Vagina (tissue), 2 donors: ENCODE data around the gene TMEM44. TPM values are rescaled to one million over a fixed set of nuclear protein-coding genes. Genes with fewer than 3 reads are reported as not detected.

Experiments used
- DNase-seq, 2 donors: peaks; one replicate each; pipeline ENCODE4 v3.0.0-alpha.2; 2017; ENCODE audit errors: extremely low spot score in 2 of 2
- H3K27ac ChIP-seq: fragments of 200-600 bp; sonication (generic); one replicate; pipeline ENCODE4 v1.5.1; 2019
- H3K27me3 ChIP-seq: fragments of 200-600 bp; sonication (generic); one replicate; pipeline ENCODE4 v1.5.1; 2019
- H3K36me3 ChIP-seq, 2 donors: fragments of 200-600 bp; sonication (generic); one replicate each; pipeline ENCODE4 v1.5.1; 2017 to 2019
- H3K4me1 ChIP-seq: fragments of 200-600 bp; sonication (generic); one replicate; pipeline ENCODE4 v1.5.1; 2019
- H3K4me3 ChIP-seq, 2 donors: fragments of 200-600 bp; sonication (generic); 1 replicate in 1 of 2; 2 replicates in 1 of 2; pipeline ENCODE4 v1.5.1; 2016 to 2019
- H3K9me3 ChIP-seq: fragments of 200-600 bp; sonication (generic); one replicate; pipeline ENCODE4 v1.5.1; 2019
- POLR2A ChIP-seq, 2 donors: fragments of 450-650 bp; IDR thresholded peaks; one replicate each; pipeline ENCODE4 v1.6.1; 2017; ENCODE audit warnings: antibody characterized with exemption in 2 of 2, mild to moderate bottlenecking in 2 of 2, moderate library complexity in 2 of 2
- POLR2AphosphoS5 ChIP-seq, 2 donors: sonication (generic); formaldehyde crosslinking; IDR thresholded peaks; one replicate each; pipeline ENCODE4 v1.9.0; 2017; ENCODE audit warnings: antibody characterized with exemption in 2 of 2, mild to moderate bottlenecking in 2 of 2, low read depth in 1 of 2; ENCODE audit not compliant: insufficient read depth in 1 of 2
- intact Hi-C: fragments of 100-400 bp; cut with DNase I; formaldehyde crosslinking; loops from one replicate; pipeline ENCODE4 v1.15.1; 2023
- total RNA-seq: library from RNA; depleted of rRNA; stranded (reverse); fragments of >200 nt; gene quantifications from one replicate; pipeline ENCODE4 v1.2.3, GENCODE V29; 2016
- TF ChIP-seq, protein P1 (sequence below), 3 experiments: fragments of 450-650 bp in 2 of 3; fragments of 200-600 bp in 1 of 3; sonication (generic) in 1 of 3; IDR thresholded peaks; one replicate each; pipeline ENCODE4 v1.5.1; 2017 to 2019; ENCODE audit warnings: antibody characterized with exemption in 3 of 3, mild to moderate bottlenecking in 2 of 3, moderate library complexity in 2 of 3

TMEM44 gene
- total RNA-seq, 1 donor from 2014 or later: 11.0 TPM

DNA sequence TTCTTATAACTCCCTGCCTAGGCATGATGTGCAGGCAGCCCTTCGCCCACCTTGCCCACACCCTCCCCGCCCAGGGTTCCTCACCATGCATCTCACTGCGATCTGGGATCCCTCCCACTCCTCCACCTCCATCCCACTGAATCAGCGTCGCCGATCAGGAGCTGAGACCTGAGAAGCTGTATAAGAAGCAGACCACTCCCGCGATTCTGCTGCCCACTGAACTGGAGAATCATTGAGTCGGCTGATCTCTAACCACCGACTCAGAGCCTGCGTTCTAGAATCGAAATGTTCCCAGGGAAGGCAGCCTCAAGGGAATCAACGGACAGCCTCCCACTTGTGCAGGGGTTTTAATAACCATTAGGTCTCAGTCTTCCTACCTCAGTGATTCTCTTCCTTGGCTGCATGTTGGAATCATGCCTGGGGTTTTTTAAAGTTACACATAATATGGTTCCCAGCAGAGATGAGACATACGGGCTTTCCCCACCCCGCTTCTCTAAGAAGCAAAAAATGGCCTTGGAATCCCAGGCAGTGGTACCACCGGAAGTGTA is 60.2 kb downstream of the TMEM44 start:
- no peak for DNase-seq
- H3K27me3 ChIP-seq: no peaks in the 10 kb centered on the region
- H3K27ac ChIP-seq: peak overlapping the region; percentile 78
- intact Hi-C loops: no loop called here
- no peaks in the 10 kb centered on the region for H3K9me3 ChIP-seq
- TF ChIP-seq POLR2A (IDR thresholded peaks at IDR 0.05) (no peak), POLR2AphosphoS5 (IDR thresholded peaks at IDR 0.05; ENCODE audit: insufficient read depth in 1 of 2, low read depth in 1 of 2) (no peak)
- TF ChIP-seq, protein P1, sequence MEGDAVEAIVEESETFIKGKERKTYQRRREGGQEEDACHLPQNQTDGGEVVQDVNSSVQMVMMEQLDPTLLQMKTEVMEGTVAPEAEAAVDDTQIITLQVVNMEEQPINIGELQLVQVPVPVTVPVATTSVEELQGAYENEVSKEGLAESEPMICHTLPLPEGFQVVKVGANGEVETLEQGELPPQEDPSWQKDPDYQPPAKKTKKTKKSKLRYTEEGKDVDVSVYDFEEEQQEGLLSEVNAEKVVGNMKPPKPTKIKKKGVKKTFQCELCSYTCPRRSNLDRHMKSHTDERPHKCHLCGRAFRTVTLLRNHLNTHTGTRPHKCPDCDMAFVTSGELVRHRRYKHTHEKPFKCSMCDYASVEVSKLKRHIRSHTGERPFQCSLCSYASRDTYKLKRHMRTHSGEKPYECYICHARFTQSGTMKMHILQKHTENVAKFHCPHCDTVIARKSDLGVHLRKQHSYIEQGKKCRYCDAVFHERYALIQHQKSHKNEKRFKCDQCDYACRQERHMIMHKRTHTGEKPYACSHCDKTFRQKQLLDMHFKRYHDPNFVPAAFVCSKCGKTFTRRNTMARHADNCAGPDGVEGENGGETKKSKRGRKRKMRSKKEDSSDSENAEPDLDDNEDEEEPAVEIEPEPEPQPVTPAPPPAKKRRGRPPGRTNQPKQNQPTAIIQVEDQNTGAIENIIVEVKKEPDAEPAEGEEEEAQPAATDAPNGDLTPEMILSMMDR (IDR thresholded peaks at IDR 0.05): no peak
- H3K4me1 ChIP-seq: peaks cover 31% of the 10 kb centered on the region
- no peaks in the 10 kb centered on the region for H3K36me3 ChIP-seq
- no peak overlapping the region for H3K4me3 ChIP-seq

DNA sequence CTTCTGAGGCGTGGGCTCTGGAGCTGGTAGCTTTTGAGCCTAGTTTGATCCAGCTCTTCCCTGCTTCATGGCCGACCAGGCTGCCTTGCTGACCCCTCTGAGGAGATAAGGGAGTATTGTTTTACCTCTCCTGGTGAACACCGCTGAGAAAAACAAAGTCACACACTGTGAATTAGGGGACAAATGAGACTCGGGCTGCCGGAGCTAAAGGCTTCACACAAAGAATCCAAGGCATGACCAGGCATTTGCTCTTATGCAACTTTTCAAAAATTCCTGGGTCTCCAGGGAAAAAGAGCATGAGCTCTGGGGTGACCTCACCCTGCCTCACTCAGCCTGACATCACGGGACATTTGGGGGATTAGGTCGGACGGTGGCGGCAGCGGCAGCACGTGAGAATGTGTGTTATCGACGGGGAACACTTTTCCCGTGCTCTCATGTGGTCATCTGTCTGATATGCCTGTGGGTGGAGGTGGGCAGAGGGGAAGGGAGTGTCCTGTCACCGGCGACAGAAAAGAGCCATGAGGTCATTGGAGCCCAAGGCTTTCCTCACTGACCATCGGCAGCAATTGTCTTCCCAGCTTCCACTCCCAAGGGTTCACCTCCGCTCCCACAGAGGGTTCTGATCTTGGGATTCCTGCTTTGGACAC is 61.0 kb downstream of the TMEM44 start:
- intact Hi-C loops: no loop called here
- peaks cover 31% of the 10 kb centered on the region for H3K4me1 ChIP-seq
- H3K9me3 ChIP-seq: no peaks in the 10 kb centered on the region
- no peak overlapping the region for H3K4me3 ChIP-seq
- TF ChIP-seq POLR2AphosphoS5 (IDR thresholded peaks at IDR 0.05; ENCODE audit: insufficient read depth in 1 of 2, low read depth in 1 of 2) (peak; percentile 26 to 81), POLR2A (IDR thresholded peaks at IDR 0.05) (no peak)
- peak overlapping the region; percentile 78 for H3K27ac ChIP-seq
- H3K27me3 ChIP-seq: no peaks in the 10 kb centered on the region
- no peaks in the 10 kb centered on the region for H3K36me3 ChIP-seq
- DNase-seq: no peak

DNA sequence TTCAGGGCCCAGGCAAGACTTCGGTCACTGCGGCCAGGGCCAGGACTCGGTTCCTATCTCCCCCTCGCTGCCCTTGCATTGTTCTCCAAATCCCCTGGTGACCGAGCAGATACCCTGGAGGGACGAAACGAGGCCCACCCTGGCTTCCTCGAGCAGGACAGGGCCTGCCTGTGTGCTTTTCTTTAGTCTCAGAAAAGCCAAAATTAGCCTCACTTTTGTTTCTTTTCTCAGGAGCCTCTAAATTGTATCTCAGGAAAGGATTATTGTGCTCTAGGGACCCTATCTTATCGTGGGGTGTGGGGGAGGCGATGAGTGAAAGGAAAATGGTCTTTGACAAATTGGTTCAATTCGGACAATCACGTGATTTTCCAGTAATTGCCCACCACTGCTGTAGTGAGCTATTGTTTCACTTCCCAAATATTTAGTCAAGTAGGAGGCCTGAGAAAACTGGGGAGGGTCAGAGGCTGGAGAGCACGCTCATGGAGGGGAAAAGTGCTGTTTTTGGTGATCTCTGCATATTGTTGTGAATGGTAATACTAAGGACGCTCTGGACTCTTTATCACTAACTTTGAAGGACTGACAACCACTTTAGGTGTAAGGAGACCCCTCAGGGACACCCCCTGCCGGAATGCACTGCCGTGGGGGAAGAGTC is 61.6 kb downstream of the TMEM44 start:
- no peak for DNase-seq
- peaks cover 31% of the 10 kb centered on the region for H3K4me1 ChIP-seq
- H3K4me3 ChIP-seq: no peak overlapping the region
- H3K27ac ChIP-seq: peak overlapping the region; percentile 78
- intact Hi-C loops: no loop called here
- H3K9me3 ChIP-seq: no peaks in the 10 kb centered on the region
- no peaks in the 10 kb centered on the region for H3K36me3 ChIP-seq
- H3K27me3 ChIP-seq: no peaks in the 10 kb centered on the region
- TF ChIP-seq POLR2AphosphoS5 (IDR thresholded peaks at IDR 0.05; ENCODE audit: insufficient read depth in 1 of 2, low read depth in 1 of 2) (no peak), POLR2A (IDR thresholded peaks at IDR 0.05) (no peak)
- TF ChIP-seq, protein P1 (IDR thresholded peaks at IDR 0.05): no peak

GRCh38 chr3:194570898-194571297 is 62.3 kb downstream of the TMEM44 start:
- H3K36me3 ChIP-seq: no peaks in the 10 kb centered on the region
- H3K4me1 ChIP-seq: peaks cover 29% of the 10 kb centered on the region
- no peak overlapping the region for H3K27ac ChIP-seq
- intact Hi-C loops: no loop called here
- H3K27me3 ChIP-seq: no peaks in the 10 kb centered on the region
- TF ChIP-seq, protein P1 (IDR thresholded peaks at IDR 0.05): no peak
- TF ChIP-seq POLR2A (IDR thresholded peaks at IDR 0.05) (no peak), POLR2AphosphoS5 (IDR thresholded peaks at IDR 0.05; ENCODE audit: insufficient read depth in 1 of 2, low read depth in 1 of 2) (no peak)
- no peaks in the 10 kb centered on the region for H3K9me3 ChIP-seq
- DNase-seq: no peak
- no peak overlapping the region for H3K4me3 ChIP-seq

DNA sequence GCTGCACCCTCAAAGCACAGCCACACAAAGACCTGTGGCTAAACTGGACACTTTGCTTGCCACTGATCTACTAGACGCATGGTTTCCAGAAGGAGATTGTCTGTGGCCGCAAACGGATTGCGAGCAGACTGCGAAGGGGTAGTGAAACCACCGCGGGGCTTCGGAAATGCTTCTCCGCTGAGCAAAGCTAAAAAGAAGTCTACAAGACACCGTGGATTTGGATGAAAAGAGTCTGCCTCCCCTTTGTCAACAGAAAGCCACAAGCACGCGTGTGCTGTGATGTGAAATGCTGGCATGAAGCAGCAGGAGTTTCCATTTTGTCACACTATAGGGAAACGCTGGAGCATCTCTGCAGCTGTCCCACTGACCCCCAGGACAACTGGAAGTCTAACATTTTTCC is 63.0 kb downstream of the TMEM44 start:
- Histone ChIP-seq H3K27me3 (no peaks in the 10 kb centered on the region), H3K4me3 (no peak overlapping the region), H3K4me1 (peaks cover 23% of the 10 kb centered on the region), H3K9me3 (no peaks in the 10 kb centered on the region), H3K36me3 (no peaks in the 10 kb centered on the region), H3K27ac (no peak overlapping the region)
- intact Hi-C loops: no loop called here
- TF ChIP-seq POLR2AphosphoS5 (IDR thresholded peaks at IDR 0.05; ENCODE audit: insufficient read depth in 1 of 2, low read depth in 1 of 2) (no peak), POLR2A (IDR thresholded peaks at IDR 0.05) (no peak)
- TF ChIP-seq, protein P1 (IDR thresholded peaks at IDR 0.05): no peak
- DNase-seq: no peak
